Fibroblast of peridontal ligament (primary cell): ENCODE measurements around the gene GAS1.

Source experiments
- DNase-seq: peaks from one replicate; pipeline ENCODE4 v3.0.0-alpha.2; 2010; ENCODE audit errors: extremely low read depth

Gene GAS1, protein sequence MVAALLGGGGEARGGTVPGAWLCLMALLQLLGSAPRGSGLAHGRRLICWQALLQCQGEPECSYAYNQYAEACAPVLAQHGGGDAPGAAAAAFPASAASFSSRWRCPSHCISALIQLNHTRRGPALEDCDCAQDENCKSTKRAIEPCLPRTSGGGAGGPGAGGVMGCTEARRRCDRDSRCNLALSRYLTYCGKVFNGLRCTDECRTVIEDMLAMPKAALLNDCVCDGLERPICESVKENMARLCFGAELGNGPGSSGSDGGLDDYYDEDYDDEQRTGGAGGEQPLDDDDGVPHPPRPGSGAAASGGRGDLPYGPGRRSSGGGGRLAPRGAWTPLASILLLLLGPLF

DNA sequence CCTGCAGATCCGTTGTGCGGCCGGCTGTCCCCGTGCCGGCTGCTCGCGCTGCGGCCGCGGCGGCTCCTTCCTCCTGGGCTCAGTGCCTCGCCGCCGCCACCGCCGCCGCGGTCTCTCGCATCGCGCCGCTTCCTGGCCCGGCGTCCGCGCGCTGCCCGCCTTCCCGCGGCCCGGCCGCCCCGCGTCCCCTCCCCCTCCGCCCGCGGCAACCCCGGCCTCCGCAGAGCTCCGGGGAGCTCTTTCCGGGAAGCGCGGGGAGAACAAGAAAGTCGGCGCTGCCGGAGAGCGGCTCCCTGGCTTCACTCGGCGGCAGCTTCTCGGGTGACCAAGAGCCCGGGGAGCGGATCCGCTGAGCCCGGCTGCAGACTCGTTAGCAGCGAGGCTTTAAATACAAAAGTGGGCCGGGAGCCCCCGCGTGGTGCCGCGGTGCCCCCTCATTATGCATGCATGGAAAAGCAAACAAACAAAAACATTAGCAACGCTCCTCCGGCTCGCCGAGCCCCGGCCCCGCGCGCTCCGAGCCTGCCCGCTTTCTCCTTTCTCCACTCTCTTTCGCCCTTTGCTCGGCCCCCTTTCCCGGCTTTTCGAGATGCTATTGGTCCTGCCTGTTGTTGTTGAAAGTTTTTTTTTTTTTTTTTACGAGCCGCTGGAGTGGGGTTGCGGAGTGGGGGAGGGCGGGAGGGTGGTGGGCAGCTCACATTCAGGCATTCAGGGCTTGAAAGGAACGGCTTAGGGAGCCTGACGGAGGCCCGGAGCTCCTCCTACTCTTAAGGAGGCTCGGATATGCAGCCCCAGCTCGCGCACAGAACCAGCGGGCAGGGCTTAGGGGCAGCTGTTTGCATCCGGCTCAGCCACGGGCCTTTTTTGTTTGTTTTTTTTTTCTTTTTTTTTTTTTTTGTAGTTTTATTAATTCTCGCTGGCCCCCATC, at the start of gene GAS1:
TSS of gene GAS1 (minus strand) at position 361 of the 928 bp plus-strand sequence. CDS start 727 bp downstream, outside the sequence.
- DNase-seq: peak; percentile 97

DNA sequence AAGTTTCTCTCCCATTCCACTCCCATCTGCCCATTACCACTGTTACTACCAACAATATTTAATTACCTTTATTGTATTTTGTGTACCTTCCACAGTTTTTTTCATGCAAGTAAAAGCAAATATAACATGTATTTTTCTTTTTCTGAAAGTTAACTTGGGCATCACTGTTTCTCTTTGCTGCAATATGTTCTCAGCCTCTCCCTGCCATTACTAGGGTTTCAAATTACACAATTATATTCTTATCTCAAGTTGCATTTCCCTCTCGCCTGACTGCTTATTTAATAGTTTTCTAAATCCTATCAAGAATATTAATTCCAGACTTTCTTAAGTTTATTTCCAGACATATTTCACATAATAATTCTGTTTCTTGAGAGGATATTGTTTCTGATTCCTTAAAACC, 46.9 kb upstream of the GAS1 start:
- no peak for DNase-seq

DNA sequence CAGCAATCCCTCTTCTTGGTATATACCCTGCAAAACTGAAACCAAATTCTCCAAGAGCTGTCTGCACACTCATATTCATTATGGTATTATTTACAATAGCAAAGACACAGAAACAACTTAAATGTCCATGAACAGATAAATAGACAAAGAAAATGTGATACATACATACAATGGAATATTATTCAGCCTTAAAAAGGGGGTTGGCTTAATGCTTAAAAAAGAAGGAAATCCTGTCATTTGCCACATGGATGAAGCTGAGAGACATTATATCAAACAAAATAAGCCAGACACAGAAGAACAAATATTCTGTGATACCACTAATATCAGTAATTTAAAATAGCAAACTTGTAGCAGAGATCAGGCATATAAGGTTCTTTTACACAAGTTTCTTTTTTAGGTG, 46.5 kb upstream of the GAS1 start:
- DNase-seq: no peak

DNA sequence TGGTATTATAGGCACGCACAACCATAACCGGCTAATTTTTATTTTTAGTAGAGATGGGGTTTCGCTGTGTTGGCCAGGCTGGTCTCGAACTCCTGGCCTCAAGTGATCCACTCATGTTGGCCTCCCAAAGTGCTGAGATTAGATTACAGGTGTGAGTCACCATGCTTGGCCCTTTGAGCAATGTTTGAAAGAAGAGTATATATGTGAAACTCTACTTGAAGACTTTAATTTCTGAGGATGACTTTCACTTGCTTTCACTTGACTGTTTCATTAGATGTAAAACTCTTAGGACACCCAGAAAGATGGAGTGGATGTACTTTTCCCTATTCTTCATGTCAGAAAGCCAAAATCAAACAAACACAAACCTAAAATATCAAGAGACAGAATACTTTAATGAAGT, 43.8 kb upstream of the GAS1 start:
- DNase-seq: no peak

DNA sequence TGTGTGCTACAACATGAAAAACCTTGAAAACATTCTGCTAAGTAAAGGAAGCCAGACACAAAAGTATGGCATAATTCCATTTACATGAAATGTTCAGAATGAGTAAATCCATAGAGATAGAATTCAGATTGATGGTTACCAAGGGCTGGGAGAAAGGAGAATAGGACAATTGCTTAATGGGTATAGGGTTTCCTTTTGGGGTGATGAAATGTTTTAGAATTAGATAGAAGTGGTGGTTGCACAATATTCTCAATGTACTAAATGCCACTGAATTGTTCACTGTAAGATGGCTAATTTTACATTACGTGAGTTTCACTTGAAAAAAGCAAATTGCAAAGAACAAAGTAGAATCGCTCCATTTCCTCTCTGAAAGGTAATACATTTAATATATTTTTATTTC, 43.0 kb upstream of the GAS1 start:
- DNase-seq: peak; percentile 66

DNA sequence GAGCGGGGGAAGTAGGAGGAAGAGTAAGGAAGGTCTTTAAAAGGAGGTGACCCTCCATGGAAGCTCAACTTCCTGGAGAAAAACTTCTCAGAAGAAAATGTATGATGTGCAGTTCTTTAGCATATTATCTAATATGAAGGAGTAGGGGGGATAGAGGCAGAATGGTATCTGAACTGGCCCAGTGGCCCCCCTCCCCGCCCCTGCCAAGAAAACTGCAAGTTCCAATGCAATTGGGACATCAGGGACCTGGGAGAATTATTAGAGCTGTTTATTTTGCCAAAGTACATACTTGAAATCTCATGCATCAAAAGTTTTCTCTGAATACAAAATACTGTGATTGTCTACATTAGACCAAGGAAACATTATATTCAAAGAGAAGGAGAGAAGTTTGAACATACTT, 40.6 kb upstream of the GAS1 start:
- no peak for DNase-seq

DNA sequence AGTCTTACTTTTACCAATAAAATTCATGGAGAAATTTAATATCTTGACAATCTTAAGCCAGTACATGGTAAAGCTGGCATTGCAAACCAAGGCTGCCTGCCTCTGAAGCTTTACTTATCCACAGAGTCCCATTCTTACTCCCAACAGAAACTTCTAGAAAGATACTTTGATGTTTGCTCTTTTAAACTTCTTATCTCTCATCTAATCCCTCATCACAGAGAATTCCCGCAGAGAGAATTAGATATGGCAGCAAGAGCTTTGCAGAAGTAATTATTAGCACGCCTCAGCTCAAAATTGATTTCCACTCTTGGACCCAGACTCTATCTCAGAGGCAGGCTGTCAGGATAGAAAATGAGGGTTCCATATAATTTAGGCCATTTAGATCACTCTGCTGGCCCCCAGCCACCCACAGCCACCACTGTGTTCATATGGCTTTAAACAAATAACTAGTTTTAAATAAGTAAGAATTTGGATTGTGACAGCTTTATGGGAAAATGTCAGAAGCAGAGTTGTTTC, 37.9 kb upstream of the GAS1 start:
- no peak for DNase-seq

DNA sequence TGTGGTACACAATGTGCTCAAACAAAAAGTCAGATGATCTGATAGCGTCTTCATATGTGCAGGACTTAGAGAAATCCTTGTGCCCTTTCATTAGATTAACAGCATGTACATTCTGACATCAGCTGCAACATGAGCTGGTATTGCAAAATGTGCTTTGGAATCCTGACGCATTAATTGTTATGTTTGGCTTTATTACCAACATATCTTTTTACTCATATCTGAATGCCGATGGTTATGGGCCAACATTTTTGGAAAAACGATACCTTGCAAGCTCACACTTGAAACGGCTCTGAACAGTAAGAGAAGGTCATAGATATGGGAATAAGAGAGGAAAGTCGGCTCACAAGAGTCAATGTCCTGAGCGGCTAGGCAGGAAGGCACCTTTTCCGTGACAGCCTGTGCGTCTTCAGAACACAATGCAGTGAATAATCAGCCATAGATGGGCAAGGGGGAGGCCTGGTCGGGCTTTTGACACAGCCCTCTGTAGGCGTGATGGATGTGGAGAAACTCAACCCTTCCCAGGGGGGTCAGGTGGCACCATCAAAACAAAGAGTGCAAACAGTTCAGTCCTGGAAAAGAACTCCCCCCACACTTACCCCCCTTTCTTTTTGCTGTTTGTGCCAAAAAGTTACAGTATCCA, 36.4 kb upstream of the GAS1 start:
- peak; percentile 98 for DNase-seq

DNA sequence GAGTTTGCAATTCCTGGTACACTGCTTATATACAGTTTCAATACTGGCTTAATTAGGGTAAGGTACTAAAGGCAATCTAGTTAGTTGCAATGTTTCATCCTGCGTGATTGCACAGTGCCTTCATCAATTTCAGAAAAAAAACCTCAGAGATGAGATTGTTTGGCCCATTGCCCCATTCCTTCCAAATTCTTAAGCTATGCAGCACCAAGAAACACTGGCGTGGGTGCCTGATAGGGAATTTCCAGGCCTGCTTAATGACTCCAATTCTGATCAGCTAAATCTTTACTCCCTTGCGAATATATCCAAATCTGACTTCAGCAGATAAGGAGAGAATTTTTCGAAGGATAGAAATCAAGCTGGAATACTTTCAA, 35.9 kb upstream of the GAS1 start:
- peak; percentile 83 for DNase-seq

DNA sequence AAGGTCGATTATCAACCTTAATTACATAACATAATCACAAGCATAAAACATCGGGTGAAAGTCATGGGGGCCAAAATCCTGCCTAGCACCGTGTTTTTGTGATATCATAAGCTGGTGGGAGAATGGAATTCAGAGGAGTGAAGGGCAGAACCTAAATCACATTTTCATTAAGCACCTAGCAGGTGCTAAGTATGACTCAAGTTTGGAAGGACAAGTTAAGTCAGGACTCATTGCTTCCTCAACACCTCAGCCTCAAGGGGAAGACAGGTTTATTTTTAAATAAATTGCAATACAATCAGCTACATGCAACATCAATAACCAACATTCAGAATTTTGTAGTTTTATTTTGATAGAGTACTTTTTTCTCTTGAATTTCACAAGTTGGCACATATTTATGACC, 33.5 kb upstream of the GAS1 start:
- DNase-seq: no peak

DNA sequence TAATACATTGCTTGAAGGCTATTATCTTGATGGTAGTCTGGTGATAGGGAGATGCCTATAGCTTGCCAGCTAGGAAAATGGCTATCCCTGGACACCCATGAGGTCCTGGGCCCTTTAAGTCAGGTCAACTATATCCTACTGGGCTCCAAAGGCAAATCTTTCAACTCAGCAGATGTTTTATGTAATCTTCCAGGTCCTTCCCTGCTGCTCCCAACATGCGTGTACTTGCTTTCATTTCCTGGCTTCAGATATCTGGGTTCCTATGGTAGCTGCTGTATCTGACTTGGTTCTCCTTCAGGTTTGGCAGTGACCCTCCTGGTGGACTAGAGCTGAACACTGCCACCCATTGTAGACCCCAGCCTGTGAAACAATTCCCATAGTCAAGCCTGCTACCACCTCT, 32.4 kb upstream of the GAS1 start:
- no peak for DNase-seq

DNA sequence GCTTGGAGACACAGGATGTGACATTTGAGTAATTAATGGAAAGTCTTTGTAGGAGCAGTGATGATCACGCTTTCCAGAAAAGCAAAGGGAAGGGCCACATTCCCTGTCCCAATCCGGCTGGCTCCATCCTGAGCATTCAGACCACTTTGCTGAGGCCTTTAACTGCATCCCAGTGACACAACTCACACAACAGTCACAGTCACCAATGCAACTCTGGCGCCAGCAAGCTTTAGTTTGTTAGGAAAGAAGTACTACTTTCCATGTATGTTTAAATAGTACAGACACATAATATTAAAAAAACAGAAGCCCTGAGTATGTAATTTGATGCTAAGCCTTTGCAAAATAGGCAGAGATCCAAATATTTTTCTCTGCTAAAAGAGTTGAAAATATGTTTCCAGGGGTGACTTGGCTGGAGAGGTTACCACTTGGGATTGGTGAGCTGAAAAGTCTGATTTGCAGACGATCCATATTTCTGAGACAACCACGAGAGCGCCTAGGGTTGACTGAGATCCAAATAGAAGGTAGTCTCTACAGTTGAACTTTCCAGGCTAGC, 31.7 kb upstream of the GAS1 start:
- DNase-seq: peak; percentile 73

DNA sequence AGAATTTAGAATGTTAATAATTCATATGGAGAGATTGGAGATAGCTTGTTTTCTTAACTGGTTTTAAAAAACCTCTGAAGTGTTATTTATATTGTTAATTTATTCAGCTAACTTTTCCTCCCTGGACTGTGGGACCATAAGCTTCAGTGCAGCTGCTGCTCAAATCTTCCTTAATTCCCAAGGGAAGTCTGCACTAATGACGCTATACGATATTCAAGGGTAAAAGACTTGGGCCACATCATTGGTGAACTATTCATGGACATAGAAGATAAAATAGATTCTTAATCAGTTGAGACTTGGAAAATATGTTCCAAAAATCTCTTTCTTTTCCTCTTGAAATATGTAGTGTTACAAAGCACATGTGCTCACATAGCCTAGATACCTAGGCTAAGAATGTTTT, 31.1 kb upstream of the GAS1 start:
- no peak for DNase-seq

DNA sequence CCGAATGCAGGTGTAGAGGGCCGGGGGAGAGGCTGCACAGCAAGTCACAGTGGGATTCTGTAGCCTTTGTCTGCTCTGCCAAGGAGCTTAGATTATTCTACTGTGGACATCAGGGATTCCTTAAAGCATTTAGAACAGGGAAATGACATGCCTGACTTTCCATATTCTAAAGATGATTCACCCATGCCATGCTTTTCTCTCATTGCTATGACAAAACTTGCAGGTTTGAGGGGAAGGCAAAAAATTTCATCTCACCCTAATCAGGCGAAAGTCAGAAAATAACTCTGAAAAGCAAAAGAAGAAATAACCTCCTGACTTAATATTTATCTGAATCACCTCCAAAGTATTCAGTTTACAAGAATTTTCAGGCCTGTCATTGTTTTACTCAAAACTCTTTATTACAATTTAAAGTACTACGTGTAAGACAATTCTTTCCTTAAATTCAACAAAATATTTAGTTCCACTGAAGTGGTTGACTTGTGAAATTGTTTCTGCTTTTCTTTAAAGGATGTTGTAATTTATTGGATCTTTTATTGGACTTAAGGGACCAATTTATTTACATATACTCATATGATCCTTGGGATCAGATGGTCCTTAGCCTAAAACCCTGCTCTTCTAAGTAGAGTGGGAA, 30.0 kb upstream of the GAS1 start:
- peak; percentile 42 for DNase-seq

DNA sequence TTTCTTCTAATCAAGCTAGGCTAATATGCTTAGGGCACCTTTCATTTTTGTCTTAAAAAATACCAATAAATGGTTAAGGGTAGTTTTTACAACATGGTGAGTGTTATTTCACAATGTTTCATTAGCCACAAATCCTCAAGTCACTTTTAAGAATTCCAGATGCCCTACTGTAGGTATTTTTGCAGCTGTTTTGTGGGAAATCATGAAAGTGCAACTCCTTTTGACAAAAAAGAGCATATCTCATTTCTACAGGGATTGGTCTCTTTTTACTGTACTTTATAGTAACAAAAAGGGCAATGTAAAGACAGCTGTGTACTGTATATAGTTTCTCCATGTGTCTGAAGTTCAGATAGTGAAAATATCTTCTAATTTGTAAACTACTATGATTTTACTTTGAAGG, 28.3 kb upstream of the GAS1 start:
- no peak for DNase-seq

DNA sequence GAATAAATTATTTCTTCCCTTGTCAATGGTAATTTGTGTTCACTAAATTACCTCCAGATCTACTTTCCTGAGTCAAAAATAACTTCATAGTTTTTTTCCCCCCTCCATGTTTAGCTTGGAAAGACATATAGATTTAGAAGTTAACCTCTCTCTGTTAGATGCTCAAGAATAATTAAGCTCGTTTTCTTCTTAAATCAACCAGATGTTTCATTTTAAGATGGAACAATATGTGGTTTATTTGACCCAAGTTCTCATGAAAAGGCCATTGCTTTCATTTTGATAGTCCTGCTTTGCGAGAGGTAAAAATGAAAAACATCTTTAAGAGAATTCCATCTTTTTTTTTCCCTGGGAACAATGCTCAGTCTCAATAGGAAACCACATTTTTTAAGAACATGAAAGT, 27.7 kb upstream of the GAS1 start:
- DNase-seq: no peak

DNA sequence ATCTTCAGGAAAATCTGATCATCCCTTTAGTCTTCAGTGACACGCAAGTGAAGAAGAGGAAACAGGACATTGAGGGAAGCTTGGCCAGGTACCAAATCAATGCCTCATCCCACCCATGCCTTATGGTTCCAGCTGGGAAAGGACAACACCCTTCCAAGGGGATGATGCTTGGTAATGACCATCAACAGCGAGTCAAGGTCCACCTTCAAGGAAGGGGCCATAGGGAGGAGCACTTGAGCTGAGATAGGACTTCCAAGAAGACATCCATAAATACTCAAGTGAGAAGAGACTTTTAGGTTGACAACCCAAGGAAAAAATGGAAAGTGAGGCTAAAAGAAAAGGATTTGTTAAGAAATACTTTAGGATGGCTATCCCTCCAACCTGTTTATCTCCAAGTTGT, 27.1 kb upstream of the GAS1 start:
- DNase-seq: no peak

DNA sequence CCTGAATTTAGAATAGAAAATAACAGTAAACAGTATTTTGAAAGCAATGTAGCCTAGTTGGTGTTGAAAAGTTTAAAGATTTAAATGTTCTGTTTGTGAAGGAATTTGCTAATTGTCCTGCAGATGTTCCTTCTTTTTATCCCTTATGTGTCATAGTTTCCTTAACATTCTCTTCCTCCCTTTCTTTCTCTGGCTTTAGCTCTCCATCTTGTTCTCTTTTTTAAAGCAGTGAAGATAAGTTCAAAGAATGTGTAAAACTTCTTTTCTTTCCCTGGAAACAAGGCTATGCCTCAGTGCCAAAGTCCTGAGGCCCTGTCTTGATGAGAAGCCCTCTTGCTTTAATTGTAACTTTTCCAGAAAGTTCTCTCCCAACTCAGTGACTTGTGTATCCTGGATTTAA, 24.4 kb upstream of the GAS1 start:
- DNase-seq: no peak

DNA sequence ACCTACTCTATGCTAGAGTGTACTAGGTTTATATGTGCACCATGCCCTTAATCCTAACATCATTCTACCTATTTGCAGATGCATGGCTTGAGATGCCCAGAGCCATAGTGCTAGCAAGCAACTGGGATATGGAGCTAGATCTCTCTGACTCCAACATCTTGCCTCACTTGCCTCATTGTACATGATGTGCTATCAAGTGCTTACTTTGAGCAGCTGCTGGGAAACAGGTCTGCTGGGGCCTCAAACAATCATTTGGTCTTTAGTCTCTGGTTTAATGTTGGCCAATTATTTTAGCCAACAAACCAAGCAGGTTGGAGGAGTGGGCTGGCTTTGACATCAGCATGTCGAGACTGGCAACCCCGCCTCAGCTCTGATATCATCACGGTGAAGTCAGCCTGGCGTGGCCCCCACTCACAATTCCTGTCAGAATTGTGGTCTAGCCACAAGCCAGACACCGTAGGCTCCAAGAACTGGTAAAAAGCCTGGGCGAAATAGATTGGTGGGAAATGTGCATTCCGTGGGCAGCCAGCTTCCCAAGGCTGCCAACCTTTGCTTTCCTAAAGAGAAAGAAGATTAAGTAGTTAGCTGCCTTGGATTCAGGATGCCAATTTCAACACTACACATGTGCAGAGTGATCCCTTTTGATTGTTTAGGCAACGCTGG, 21.1 kb upstream of the GAS1 start:
- peak; percentile 87 for DNase-seq

DNA sequence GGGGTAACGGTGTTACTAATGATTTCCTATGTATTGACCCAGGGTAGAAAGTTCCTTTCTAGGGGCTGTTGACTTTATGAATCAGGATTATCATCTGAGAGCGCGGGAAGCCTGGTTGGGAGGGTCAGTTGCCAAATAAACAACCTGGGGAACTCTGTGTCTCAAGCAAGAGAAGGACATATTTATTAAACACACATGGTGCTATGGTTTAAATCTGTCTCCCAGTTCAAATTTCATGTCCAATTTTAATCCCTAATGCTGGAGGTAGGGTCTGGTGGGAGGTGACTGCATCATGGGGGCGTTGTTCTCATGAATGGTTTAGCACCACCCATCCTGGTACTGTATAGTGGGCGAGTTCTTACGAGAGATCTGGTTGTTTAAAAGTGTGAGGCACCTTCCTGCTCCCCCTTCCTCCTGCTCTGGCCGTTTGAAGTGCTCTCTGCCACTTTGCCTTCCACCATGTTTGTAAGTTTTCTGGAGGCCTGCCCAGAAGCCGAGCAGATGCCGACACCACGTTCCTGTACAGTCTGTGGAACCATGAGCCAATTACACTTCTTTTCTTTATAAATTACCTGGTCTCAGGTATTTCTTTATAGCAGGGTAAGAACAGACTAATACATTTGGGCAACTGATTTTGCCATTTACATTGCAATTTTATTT, 19.7 kb upstream of the GAS1 start:
- DNase-seq: no peak
